Gastrocnemius medialis (tissue), 4 donors: Measurements from ENCODE around the gene MICOS13.

Experiments used
- POLR2A ChIP-seq, 2 donors: fragments of 450-650 bp; IDR thresholded peaks; one replicate each; pipeline ENCODE4 v1.6.1; 2017; ENCODE audit warnings: antibody characterized with exemption in 2 of 2, mild to moderate bottlenecking in 2 of 2, moderate library complexity in 2 of 2
- TF ChIP-seq, protein P1 (sequence below), 5 experiments: fragments of 450-650 bp in 3 of 5; fragments of 200-600 bp in 2 of 5; sonication (generic) in 2 of 5; IDR thresholded peaks in 4 of 5; conservative IDR thresholded peaks in 1 of 5; 1 replicate in 4 of 5; 2 replicates in 1 of 5; pipeline ENCODE4 v1.5.1; 2016 to 2019; ENCODE audit warnings: antibody characterized with exemption in 5 of 5, mild to moderate bottlenecking in 3 of 5, moderate library complexity in 3 of 5

DNA sequence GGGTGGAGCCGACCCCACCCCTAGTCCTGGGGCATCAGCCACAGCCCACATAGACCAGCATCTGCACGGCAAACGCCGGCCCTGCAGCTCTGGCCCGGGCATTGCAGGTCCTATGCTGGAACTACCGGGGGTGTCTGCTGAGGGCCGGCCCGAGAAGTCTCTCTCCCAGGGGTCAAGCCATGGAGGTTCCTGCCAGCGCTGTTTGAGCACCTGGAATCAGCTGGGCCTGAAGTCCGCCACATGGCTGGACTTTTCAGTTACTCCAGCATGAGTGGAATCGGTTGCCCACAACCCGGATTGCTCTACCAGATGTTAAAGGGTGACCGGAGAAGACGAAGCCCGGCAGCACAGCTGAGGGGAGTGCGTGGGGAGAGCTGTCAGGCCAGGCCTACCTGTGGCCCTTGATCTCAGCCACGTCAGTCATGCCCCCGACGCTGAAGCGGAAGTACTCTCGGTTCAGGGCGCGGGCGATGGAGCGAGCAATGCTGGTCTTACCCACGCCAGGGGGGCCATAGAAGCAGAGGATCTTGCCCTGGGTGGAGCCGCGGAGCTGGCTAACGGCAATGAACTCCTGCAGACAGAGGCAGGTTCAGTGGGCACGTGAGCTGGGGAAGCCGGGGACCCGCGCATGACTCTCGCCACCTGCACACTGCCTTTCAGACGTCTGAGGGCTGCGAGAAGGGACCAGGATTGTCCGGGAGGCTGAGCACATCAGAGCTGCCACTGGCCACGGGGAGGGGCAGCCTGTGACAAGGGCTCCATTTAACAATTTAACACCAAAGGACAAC, 18.5 kb upstream of the MICOS13 start:
- TF ChIP-seq, protein P1, sequence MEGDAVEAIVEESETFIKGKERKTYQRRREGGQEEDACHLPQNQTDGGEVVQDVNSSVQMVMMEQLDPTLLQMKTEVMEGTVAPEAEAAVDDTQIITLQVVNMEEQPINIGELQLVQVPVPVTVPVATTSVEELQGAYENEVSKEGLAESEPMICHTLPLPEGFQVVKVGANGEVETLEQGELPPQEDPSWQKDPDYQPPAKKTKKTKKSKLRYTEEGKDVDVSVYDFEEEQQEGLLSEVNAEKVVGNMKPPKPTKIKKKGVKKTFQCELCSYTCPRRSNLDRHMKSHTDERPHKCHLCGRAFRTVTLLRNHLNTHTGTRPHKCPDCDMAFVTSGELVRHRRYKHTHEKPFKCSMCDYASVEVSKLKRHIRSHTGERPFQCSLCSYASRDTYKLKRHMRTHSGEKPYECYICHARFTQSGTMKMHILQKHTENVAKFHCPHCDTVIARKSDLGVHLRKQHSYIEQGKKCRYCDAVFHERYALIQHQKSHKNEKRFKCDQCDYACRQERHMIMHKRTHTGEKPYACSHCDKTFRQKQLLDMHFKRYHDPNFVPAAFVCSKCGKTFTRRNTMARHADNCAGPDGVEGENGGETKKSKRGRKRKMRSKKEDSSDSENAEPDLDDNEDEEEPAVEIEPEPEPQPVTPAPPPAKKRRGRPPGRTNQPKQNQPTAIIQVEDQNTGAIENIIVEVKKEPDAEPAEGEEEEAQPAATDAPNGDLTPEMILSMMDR (IDR thresholded peaks at IDR 0.05 in 4 of 5, conservative IDR thresholded peaks at IDR 0.05 in 1 of 5): no peak
- TF ChIP-seq POLR2A (IDR thresholded peaks at IDR 0.05): no peak
